GM19351 (cell line): ENCODE measurements around the gene UBE3C.
"Not testable (repeated sequence)": the region's sequence is repeated elsewhere in the genome, so short reads cannot be mapped to it uniquely, and the experiment has no call there.

Experiments
- ATAC-seq: cut with Tn5 transposase; IDR thresholded peaks from one replicate; pipeline ENCODE4 v1.9.1; 2021; ENCODE audit warnings: mild to moderate bottlenecking, moderate library complexity; ENCODE audit not compliant: unreplicated experiment

UBE3C gene

GRCh38 chr7:157269341-157270059 lies 130.8 kb downstream of the UBE3C start:
- ATAC-seq = no peak

- no peak for ATAC-seq
Measured at GRCh38 chr7:157270060-157270444, 131.3 kb downstream of the UBE3C start.

GRCh38 chr7:157271315-157271990 lies 132.7 kb downstream of the UBE3C start:
- no peak for ATAC-seq

GRCh38 chr7:157271991-157272324 lies 133.2 kb downstream of the UBE3C start:
- no peak for ATAC-seq

GRCh38 chr7:157272351-157273207 lies 133.9 kb downstream of the UBE3C start:
- no peak for ATAC-seq

- ATAC-seq = peak; percentile 71
Measured at GRCh38 chr7:157273208-157274093, 134.7 kb downstream of the UBE3C start.

- not testable (repeated sequence) for ATAC-seq
Measured at GRCh38 chr7:157274094-157274634, 135.4 kb downstream of the UBE3C start.

GRCh38 chr7:157274991-157275427 lies 136.3 kb downstream of the UBE3C start:
- ATAC-seq = no peak

GRCh38 chr7:157276091-157276561 lies 137.4 kb downstream of the UBE3C start:
- no peak for ATAC-seq

- ATAC-seq = no peak
Measured at GRCh38 chr7:157276731-157277562, 138.2 kb downstream of the UBE3C start.

GRCh38 chr7:157277568-157277967 lies 138.8 kb downstream of the UBE3C start:
- ATAC-seq = not testable (repeated sequence)

- ATAC-seq = no peak
Measured at GRCh38 chr7:157278167-157278790, 139.6 kb downstream of the UBE3C start.

GRCh38 chr7:157278791-157279724 lies 140.3 kb downstream of the UBE3C start:
- ATAC-seq = peak; percentile 40

- ATAC-seq = no peak
Measured at GRCh38 chr7:157279741-157280215, 141.1 kb downstream of the UBE3C start.

GRCh38 chr7:157280216-157280841 lies 141.6 kb downstream of the UBE3C start:
- ATAC-seq = no peak

- no peak for ATAC-seq
Measured at GRCh38 chr7:157281221-157281998, 142.7 kb downstream of the UBE3C start.
